ENCODE results near the gene ADGRV1.

- no peak for TF ChIP-seq POLR2A (IDR thresholded peaks at IDR 0.05)
- no peak for TF ChIP-seq POLR2AphosphoS5 (IDR thresholded peaks at IDR 0.05)
- no peak for TF ChIP-seq CTCF (IDR thresholded peaks at IDR 0.05)
- no peak for TF ChIP-seq EP300 (IDR thresholded peaks at IDR 0.05; ENCODE audit: low read depth)
Measured at GRCh38 chr5:90901261-90901660, 342.7 kb downstream of the ADGRV1 start.
